ENCODE results near the gene LTA4H.

The LTA4H gene

DNA sequence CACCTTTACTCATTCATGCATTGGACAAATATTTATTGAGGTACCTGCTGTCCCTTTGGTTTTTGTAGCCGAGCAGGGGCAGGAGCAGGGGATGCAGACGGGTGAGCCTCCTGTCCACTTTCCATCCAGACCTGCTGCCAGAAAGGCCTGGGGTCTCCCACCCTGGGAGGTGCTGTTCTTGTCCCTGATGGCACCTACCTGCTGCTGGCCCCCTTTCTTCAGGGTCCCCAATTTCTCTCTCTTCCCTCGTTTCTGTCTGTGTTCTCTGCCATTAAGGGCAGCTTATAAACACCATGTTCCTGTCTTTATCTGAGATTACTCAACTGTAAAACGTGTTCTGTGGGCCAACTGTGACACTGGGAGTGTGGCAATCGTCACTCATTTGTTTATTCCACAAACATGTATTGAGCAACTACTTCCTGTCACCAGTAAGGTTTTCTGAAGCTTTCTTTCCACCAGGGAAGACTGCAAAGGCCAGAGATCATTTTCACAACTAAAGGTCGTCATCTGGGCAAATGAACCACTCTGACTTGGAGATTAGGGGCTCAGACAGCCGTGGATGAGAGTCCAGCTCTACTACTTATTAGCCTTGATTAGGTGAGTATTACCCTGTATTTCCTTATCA lies 39.2 kb downstream of the LTA4H start, which contains the start of gene HAL:
Gene HAL (minus strand): TSS at position 311 of the 625 bp plus-strand sequence. CDS start 434 bp downstream, outside the sequence.
- TF ChIP-seq CTCF (IDR thresholded peaks at IDR 0.05), result no peak
- Histone ChIP-seq H3K9me3 (ENCODE audit: control insufficient read depth, low read length) (no peaks in the 10 kb centered on the region), H3K27ac (no peak within 1 kb of the TSS), H3K4me2 (ENCODE audit: low read length) (no peak within 1 kb of the TSS), H3K4me3 (ENCODE audit: low read depth, low read length) (no peak within 1 kb of the TSS), H3K79me2 (no peaks in the 10 kb centered on the region), H3K27me3 (ENCODE audit: control insufficient read depth, insufficient read depth, low read length) (no peaks in the 10 kb centered on the region), H3K36me3 (ENCODE audit: control insufficient read depth, insufficient read depth, low read length) (no peaks in the 10 kb centered on the region), H3K4me1 (no peaks in the 10 kb centered on the region), H3K9ac (no peak within 1 kb of the TSS), H2AFZ (no peak within 1 kb of the TSS)

- Histone ChIP-seq H3K9ac (no peak overlapping the region), H3K9me3 (ENCODE audit: control insufficient read depth, low read length) (no peaks in the 10 kb centered on the region), H3K4me2 (ENCODE audit: low read length) (no peak overlapping the region), H2AFZ (no peak overlapping the region), H3K4me3 (ENCODE audit: low read depth, low read length) (no peak overlapping the region), H3K4me1 (no peaks in the 10 kb centered on the region), H3K79me2 (no peaks in the 10 kb centered on the region), H3K36me3 (ENCODE audit: control insufficient read depth, insufficient read depth, low read length) (no peaks in the 10 kb centered on the region), H3K27ac (no peak overlapping the region), H3K27me3 (ENCODE audit: control insufficient read depth, insufficient read depth, low read length) (no peaks in the 10 kb centered on the region)
- no peak for TF ChIP-seq CTCF (IDR thresholded peaks at IDR 0.05)
Measured at GRCh38 chr12:95995238-95996031, 40.0 kb downstream of the LTA4H start.

DNA sequence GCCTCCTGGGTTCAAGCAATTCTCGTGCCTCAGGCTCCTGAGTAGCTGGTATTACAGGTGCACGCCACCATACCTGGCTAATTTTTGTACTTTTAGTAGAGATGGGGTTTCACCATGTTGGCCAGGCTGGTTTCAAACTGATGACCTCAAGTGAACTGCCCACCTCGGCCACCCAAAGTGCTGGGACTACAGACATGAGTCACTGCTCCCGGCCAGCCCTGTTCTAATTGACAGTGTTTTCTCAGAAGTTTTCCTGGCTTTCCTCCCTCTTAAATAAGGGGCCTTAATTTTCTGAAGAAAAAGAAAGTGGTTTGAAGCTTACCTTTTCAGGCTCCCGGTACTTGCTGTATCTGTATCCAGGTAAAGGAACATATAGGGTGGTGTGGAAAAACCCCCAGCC lies 40.9 kb downstream of the LTA4H start:
- TF ChIP-seq CTCF (IDR thresholded peaks at IDR 0.05), result no peak
- Histone ChIP-seq H3K9me3 (ENCODE audit: control insufficient read depth, low read length) (no peaks in the 10 kb centered on the region), H3K27me3 (ENCODE audit: control insufficient read depth, insufficient read depth, low read length) (no peaks in the 10 kb centered on the region), H3K4me2 (ENCODE audit: low read length) (no peak overlapping the region), H3K4me1 (no peaks in the 10 kb centered on the region), H2AFZ (no peak overlapping the region), H3K36me3 (ENCODE audit: control insufficient read depth, insufficient read depth, low read length) (no peaks in the 10 kb centered on the region), H3K4me3 (ENCODE audit: low read depth, low read length) (no peak overlapping the region), H3K9ac (no peak overlapping the region), H3K27ac (no peak overlapping the region), H3K79me2 (no peaks in the 10 kb centered on the region)

GRCh38 chr12:95993907-95994306 lies 41.5 kb downstream of the LTA4H start:
- Histone ChIP-seq H3K27me3 (ENCODE audit: control insufficient read depth, insufficient read depth, low read length) (no peaks in the 10 kb centered on the region), H3K9me3 (ENCODE audit: control insufficient read depth, low read length) (no peaks in the 10 kb centered on the region), H2AFZ (no peak overlapping the region), H3K4me2 (ENCODE audit: low read length) (no peak overlapping the region), H3K36me3 (ENCODE audit: control insufficient read depth, insufficient read depth, low read length) (no peaks in the 10 kb centered on the region), H3K4me1 (no peaks in the 10 kb centered on the region), H3K27ac (no peak overlapping the region), H3K9ac (no peak overlapping the region), H3K79me2 (no peaks in the 10 kb centered on the region), H3K4me3 (ENCODE audit: low read depth, low read length) (no peak overlapping the region)
- no peak for TF ChIP-seq CTCF (IDR thresholded peaks at IDR 0.05)
